DND-41 (cell line): ENCODE results near the gene OIP5.
"Not testable (repeated sequence)": the region's sequence is repeated elsewhere in the genome, so short reads cannot be mapped to it uniquely, and the experiment has no call there.

Experiments
- EZH2 ChIP-seq: IDR thresholded peaks from 3 replicates; pipeline ENCODE4 v1.6.1; 2012; ENCODE audit warnings: borderline replicate concordance, low read depth, mild to moderate bottlenecking, moderate library complexity, low read length, inconsistent platforms; ENCODE audit not compliant: severe bottlenecking
- TF ChIP-seq, protein P1 (sequence below): IDR thresholded peaks from 2 replicates; pipeline ENCODE4 v1.5.1; 2012; ENCODE audit warnings: borderline replicate concordance, low read length, moderate library complexity, mild to moderate bottlenecking; ENCODE audit not compliant: poor library complexity, severe bottlenecking; ENCODE audit errors: extremely low read depth

- TF ChIP-seq, protein P1, sequence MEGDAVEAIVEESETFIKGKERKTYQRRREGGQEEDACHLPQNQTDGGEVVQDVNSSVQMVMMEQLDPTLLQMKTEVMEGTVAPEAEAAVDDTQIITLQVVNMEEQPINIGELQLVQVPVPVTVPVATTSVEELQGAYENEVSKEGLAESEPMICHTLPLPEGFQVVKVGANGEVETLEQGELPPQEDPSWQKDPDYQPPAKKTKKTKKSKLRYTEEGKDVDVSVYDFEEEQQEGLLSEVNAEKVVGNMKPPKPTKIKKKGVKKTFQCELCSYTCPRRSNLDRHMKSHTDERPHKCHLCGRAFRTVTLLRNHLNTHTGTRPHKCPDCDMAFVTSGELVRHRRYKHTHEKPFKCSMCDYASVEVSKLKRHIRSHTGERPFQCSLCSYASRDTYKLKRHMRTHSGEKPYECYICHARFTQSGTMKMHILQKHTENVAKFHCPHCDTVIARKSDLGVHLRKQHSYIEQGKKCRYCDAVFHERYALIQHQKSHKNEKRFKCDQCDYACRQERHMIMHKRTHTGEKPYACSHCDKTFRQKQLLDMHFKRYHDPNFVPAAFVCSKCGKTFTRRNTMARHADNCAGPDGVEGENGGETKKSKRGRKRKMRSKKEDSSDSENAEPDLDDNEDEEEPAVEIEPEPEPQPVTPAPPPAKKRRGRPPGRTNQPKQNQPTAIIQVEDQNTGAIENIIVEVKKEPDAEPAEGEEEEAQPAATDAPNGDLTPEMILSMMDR, result not testable (repeated sequence)
- TF ChIP-seq EZH2, result not testable (repeated sequence)
Measured at GRCh38 chr15:41301139-41301538, 31.3 kb downstream of the OIP5 start.
